Activated effector memory CD4-positive, alpha-beta T cell treated with Interleukin-2 at 50 U/mL for 16 hours (primary cell): Measurements from ENCODE around the gene TASOR2.

ENCODE experiments used
- DNase-seq: peaks from one replicate; pipeline ENCODE4 v3.0.0-alpha.2; 2020

Gene TASOR2

GRCh38 chr10:5656737-5657579, 27.7 kb upstream of the TASOR2 start:
- no peak for DNase-seq

- no peak for DNase-seq
Observed at GRCh38 chr10:5658871-5659618, 25.6 kb upstream of the TASOR2 start.

DNA sequence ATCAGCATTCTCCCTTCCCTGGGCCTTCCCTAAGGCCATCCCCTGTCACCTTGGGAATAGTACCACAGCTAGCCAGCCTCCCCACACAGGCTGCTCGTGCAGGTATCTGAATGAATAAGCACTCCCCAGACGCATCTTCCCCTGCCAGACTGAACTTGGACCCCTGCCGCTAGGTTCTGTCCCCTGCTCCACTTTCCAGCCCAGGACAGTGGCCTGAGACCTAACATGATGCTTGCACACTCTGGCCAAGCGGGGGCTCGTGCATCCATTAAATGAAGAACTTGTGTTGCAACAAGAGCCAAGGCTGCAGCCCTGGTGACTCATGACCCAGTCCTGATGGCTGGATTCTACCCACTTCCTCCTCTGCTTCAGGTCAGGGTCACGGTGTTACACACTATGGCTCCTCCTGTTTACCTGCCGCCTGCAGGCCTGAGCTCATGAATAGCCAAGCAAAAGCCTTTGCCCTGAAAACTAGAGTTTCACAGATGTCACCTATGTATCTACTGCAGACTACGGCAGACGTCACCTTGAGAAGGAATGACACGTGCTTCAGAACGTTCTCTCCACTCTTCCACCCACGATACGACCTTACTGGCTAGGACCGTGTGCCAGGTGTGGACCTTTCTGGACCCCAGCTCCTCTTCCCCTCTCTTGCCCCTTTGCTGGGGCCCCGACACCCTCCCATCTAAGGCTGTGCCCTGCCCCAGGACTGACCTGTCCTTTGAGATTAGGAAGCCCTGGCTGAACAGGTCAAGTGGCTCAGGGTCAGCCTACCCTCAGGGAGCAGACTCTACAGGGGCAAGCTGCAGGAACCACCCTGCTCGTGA, 24.7 kb upstream of the TASOR2 start:
- no peak for DNase-seq

DNA sequence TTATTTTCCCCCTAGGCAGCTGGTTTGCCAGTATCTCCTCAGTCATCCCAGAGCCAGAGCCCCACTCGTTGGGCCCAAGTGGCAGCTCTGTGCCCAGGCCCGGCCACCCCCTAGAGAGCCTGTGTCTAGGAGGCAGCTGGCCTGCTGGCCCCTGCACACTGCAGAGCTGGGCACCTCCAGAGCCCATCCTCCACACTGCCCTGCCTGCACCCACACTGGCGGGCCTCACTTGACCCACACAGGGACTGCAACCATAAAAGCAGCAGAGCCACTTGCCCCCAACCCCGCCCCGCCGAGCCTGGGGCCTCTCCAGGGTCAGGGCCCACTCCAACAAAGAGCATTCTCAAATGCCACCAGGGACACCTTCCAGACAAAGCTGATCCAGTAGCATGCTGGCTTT, 23.6 kb upstream of the TASOR2 start:
- DNase-seq = no peak

DNA sequence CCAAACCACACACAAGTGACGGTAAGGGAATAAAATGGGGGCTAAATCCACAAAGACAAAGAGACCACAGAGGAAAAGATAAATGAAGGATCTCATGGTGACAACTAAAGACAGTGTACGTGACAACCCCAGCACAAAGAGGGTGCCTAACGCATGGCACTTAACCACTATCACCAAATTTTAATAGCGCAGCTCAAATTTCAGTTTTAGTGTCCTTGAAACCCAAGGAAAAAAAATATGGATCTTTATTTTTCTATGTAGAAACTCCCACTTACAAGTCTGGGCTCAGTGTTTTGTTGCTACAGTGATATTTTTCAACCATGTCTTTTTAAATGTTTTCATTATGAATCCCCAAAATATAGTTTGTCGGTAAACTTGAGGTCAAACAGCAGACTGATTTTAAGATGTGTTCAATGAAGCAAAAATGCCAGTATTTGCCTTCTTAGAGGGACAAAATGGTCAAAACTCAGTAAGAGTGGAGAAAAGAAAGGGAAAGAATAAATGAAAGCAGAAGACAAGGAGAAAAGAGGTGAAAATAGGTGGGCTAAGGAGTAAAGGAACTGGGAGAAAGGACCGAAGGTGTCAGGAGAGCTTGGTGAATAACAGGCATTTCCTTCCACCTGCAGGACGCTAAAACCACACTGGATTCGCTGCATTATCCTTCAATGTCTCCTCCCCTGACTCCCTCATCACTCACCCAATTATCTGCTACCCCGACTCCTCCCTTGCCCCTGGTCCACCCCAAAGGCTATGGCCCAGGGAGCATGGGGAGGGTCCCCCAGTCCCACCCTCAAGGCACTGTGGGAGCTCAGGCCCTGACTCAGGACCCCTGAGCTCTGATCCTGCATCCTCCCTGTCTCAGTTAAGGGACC, 21.7 kb upstream of the TASOR2 start:
- no peak for DNase-seq

GRCh38 chr10:5663692-5664427, 20.8 kb upstream of the TASOR2 start:
- no peak for DNase-seq

GRCh38 chr10:5665373-5666007, 19.1 kb upstream of the TASOR2 start:
- DNase-seq = no peak

DNA sequence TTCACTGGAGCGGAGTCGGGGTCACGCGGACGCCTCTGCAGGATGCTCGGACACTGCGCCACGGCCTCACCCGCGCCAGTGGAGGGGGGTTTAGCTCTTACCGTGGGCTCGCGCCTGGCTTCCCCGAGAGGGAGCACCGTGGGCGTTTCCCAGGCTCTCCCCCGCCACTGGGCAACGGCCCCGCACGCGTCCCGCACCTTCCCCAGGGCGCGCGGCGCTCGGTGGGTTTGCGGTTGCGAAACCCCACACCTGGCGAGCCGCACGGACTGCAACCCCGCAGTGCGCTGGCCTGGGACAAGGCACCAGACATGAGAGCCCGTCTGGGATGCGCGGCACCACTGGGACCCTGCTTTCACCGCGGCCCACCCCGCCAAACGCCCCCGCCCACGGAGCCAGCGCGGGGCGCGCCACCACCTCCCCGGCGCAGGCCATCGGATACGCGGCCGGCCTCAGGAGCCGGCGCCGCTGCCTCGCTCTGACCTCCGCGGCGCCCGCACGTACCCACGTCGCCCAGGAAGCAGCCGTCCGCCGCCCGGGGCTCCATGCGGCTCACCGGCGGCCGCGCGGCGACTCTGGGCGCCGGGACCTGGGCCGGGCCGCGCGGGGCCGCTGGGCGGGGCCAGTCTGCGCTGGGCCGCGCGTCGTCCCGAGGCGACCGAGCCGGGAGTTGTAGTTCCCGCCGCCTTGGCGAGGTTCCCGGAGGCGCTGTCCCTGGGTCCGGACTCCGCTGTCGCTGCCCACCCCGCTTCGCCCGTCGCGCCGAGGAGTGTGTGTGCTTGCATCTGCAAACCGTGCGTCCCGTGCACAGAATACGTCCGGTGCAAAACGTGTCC, 18.4 kb upstream of the TASOR2 start, which contains the start of gene ASB13:
TSS of gene ASB13 (minus strand) at position 588 of the 833 bp plus-strand sequence. CDS start at position 544, 44 bp downstream.
- DNase-seq = peak; percentile 14

GRCh38 chr10:5666841-5667630, 17.6 kb upstream of the TASOR2 start:
- no peak for DNase-seq

GRCh38 chr10:5668429-5668828, 16.2 kb upstream of the TASOR2 start:
- DNase-seq = no peak

- DNase-seq = no peak
Observed at GRCh38 chr10:5669604-5670003, 15.0 kb upstream of the TASOR2 start.

GRCh38 chr10:5670662-5671375, 13.8 kb upstream of the TASOR2 start:
- DNase-seq = no peak

GRCh38 chr10:5678397-5679036, 6.1 kb upstream of the TASOR2 start:
- no peak for DNase-seq

DNA sequence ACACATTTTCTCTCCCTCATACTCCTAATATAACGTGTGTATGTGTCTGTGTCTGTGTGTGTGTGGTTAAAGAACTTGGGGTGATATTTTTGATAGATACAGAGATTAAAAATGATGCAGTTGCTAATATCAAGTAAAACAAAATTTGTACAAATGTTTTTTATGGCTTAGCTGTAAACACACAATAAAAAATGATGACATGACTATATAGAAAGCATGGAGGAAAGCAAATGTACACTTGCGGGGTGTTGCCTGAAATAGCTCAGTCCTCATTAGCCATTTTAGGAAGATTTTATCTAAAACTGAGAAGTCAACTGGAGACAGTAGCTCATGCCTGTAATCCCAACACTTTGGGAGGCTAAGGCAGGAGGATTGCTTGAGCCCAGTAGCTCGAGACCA, 5.6 kb upstream of the TASOR2 start:
- DNase-seq = no peak

GRCh38 chr10:5679606-5680005, 5.0 kb upstream of the TASOR2 start:
- DNase-seq = no peak

DNA sequence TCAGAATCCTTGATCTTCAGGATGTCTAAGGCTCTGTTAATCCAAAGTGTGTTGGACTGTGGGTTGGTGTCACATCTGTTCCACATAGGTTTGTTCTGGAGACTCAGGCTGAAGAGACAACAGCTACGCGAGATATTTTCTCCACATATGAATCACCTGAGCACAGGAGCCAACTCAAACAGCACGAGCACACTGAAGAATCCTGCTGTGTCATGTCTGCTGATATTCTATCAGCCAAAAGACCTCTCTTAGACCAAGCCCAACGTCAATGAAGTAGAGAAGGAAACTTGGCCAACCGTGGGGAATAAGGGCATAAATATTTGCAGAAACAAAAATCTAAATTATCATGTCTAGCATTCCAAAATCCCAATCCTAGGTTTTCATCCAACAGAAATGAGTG, 2.7 kb upstream of the TASOR2 start:
- no peak for DNase-seq

- DNase-seq = no peak
Observed at GRCh38 chr10:5683065-5683464, 1.6 kb upstream of the TASOR2 start.
